T-helper 2 cell treated with Interferon-gamma antibody and Interleukin-4, amounts not matched to agents 5 μg/mL and 100 μg/mL, for 36 hours (primary cell): ENCODE data around the gene CTPS1.

Experiments
- DNase-seq: peaks from one replicate; pipeline ENCODE4 v3.0.0; 2021; ENCODE audit warnings: low spot score
- H3K27ac Mint-ChIP-seq: one replicate; pipeline ENCODE4 v1.8.0; 2021; ENCODE audit warnings: mild to moderate bottlenecking, mixed read lengths
- H3K27me3 Mint-ChIP-seq: one replicate; pipeline ENCODE4 v1.8.0; 2021; ENCODE audit warnings: low read depth, mixed read lengths
- H3K36me3 Mint-ChIP-seq: one replicate; pipeline ENCODE4 v1.8.0; 2021; ENCODE audit warnings: low read depth, mixed read lengths
- H3K4me1 Mint-ChIP-seq: one replicate; pipeline ENCODE4 v1.8.0; 2021; ENCODE audit warnings: low read depth, mixed read lengths
- H3K4me3 Mint-ChIP-seq: one replicate; pipeline ENCODE4 v1.8.0; 2022; ENCODE audit warnings: mild to moderate bottlenecking, moderate library complexity, mixed read lengths
- H3K9me3 Mint-ChIP-seq: one replicate; pipeline ENCODE4 v1.8.0; 2021; ENCODE audit warnings: mixed read lengths

The CTPS1 gene

GRCh38 chr1:41017141-41018017 lies 37.9 kb downstream of the CTPS1 start:
- H3K36me3 Mint-ChIP-seq, result peaks cover 33% of the 10 kb centered on the region
- H3K27ac Mint-ChIP-seq, result no peak overlapping the region
- no peak overlapping the region for H3K4me3 Mint-ChIP-seq
- no peak for DNase-seq
- H3K4me1 Mint-ChIP-seq, result peaks cover 2% of the 10 kb centered on the region
- H3K9me3 Mint-ChIP-seq, result no peaks in the 10 kb centered on the region
- H3K27me3 Mint-ChIP-seq, result no peaks in the 10 kb centered on the region

- Mint-ChIP-seq H3K4me1 (peaks cover 2% of the 10 kb centered on the region), H3K27me3 (no peaks in the 10 kb centered on the region), H3K4me3 (no peak overlapping the region), H3K9me3 (no peaks in the 10 kb centered on the region), H3K36me3 (peaks cover 28% of the 10 kb centered on the region), H3K27ac (no peak overlapping the region)
- no peak for DNase-seq
These were observed 38.5 kb downstream of the CTPS1 start for GRCh38 chr1:41018018-41018410.

GRCh38 chr1:41019353-41019745 lies 39.9 kb downstream of the CTPS1 start:
- Mint-ChIP-seq H3K9me3 (no peaks in the 10 kb centered on the region), H3K27me3 (no peaks in the 10 kb centered on the region), H3K27ac (no peak overlapping the region), H3K36me3 (peaks cover 23% of the 10 kb centered on the region), H3K4me1 (peaks cover 2% of the 10 kb centered on the region), H3K4me3 (no peak overlapping the region)
- DNase-seq, result no peak

GRCh38 chr1:41020109-41020576 lies 40.6 kb downstream of the CTPS1 start:
- H3K27ac Mint-ChIP-seq, result no peak overlapping the region
- no peak overlapping the region for H3K4me3 Mint-ChIP-seq
- no peaks in the 10 kb centered on the region for H3K9me3 Mint-ChIP-seq
- H3K27me3 Mint-ChIP-seq, result no peaks in the 10 kb centered on the region
- DNase-seq, result no peak
- no peaks in the 10 kb centered on the region for H3K4me1 Mint-ChIP-seq
- H3K36me3 Mint-ChIP-seq, result peaks cover 16% of the 10 kb centered on the region

- no peaks in the 10 kb centered on the region for H3K9me3 Mint-ChIP-seq
- peak overlapping the region; percentile 20 for H3K27ac Mint-ChIP-seq
- H3K27me3 Mint-ChIP-seq, result no peaks in the 10 kb centered on the region
- peaks cover 15% of the 10 kb centered on the region for H3K36me3 Mint-ChIP-seq
- no peaks in the 10 kb centered on the region for H3K4me1 Mint-ChIP-seq
- no peak for DNase-seq
- H3K4me3 Mint-ChIP-seq, result no peak overlapping the region
These were observed 41.2 kb downstream of the CTPS1 start for GRCh38 chr1:41020654-41021053.

- Mint-ChIP-seq H3K27me3 (no peaks in the 10 kb centered on the region), H3K27ac (peak within 1 kb of the TSS; percentile 20), H3K4me3 (no peak within 1 kb of the TSS), H3K9me3 (no peaks in the 10 kb centered on the region), H3K4me1 (no peaks in the 10 kb centered on the region), H3K36me3 (peaks cover 15% of the 10 kb centered on the region)
- no peak for DNase-seq
These were observed 42.2 kb downstream of the CTPS1 start, which contains the start of gene SLFNL1 for GRCh38 chr1:41021526-41022308. TSS of gene SLFNL1 (minus strand) at chr1:41021725. CDS start at chr1:41020660, 1,065 bp downstream.

- Mint-ChIP-seq H3K9me3 (no peaks in the 10 kb centered on the region), H3K27ac (no peak overlapping the region), H3K27me3 (no peaks in the 10 kb centered on the region), H3K4me3 (no peak overlapping the region), H3K4me1 (no peaks in the 10 kb centered on the region), H3K36me3 (peaks cover 12% of the 10 kb centered on the region)
- no peak for DNase-seq
These were observed 42.9 kb downstream of the CTPS1 start for GRCh38 chr1:41022424-41022823.

GRCh38 chr1:41023279-41023990 lies 43.9 kb downstream of the CTPS1 start:
- Mint-ChIP-seq H3K36me3 (peaks cover 10% of the 10 kb centered on the region), H3K27ac (peak overlapping the region; percentile 17), H3K4me3 (no peak overlapping the region), H3K9me3 (no peaks in the 10 kb centered on the region), H3K27me3 (no peaks in the 10 kb centered on the region), H3K4me1 (no peaks in the 10 kb centered on the region)
- no peak for DNase-seq

- H3K4me3 Mint-ChIP-seq, result no peak overlapping the region
- DNase-seq, result no peak
- no peaks in the 10 kb centered on the region for H3K4me1 Mint-ChIP-seq
- H3K36me3 Mint-ChIP-seq, result peaks cover 9% of the 10 kb centered on the region
- H3K27ac Mint-ChIP-seq, result no peak overlapping the region
- H3K27me3 Mint-ChIP-seq, result no peaks in the 10 kb centered on the region
- no peaks in the 10 kb centered on the region for H3K9me3 Mint-ChIP-seq
These were observed 45.5 kb downstream of the CTPS1 start for GRCh38 chr1:41024953-41025352.

GRCh38 chr1:41025979-41026819 lies 46.7 kb downstream of the CTPS1 start:
- Mint-ChIP-seq H3K4me1 (no peaks in the 10 kb centered on the region), H3K4me3 (no peak overlapping the region), H3K27me3 (no peaks in the 10 kb centered on the region), H3K36me3 (peaks cover 15% of the 10 kb centered on the region), H3K27ac (no peak overlapping the region), H3K9me3 (no peaks in the 10 kb centered on the region)
- DNase-seq, result no peak

- H3K36me3 Mint-ChIP-seq, result peaks cover 22% of the 10 kb centered on the region
- H3K9me3 Mint-ChIP-seq, result no peaks in the 10 kb centered on the region
- DNase-seq, result no peak
- no peaks in the 10 kb centered on the region for H3K4me1 Mint-ChIP-seq
- no peak overlapping the region for H3K27ac Mint-ChIP-seq
- no peak overlapping the region for H3K4me3 Mint-ChIP-seq
- H3K27me3 Mint-ChIP-seq, result no peaks in the 10 kb centered on the region
These were observed 48.6 kb downstream of the CTPS1 start for GRCh38 chr1:41028034-41028642.

GRCh38 chr1:41030872-41031616 lies 51.5 kb downstream of the CTPS1 start:
- H3K27ac Mint-ChIP-seq, result no peak overlapping the region
- no peak for DNase-seq
- no peaks in the 10 kb centered on the region for H3K4me1 Mint-ChIP-seq
- no peaks in the 10 kb centered on the region for H3K27me3 Mint-ChIP-seq
- peaks cover 28% of the 10 kb centered on the region for H3K36me3 Mint-ChIP-seq
- no peak overlapping the region for H3K4me3 Mint-ChIP-seq
- H3K9me3 Mint-ChIP-seq, result no peaks in the 10 kb centered on the region
